HG02571 (cell line): ENCODE results near the gene PNKD.

Experiments used
- ATAC-seq: cut with Tn5 transposase; IDR thresholded peaks from one replicate; pipeline ENCODE4 v1.9.1; 2021; ENCODE audit warnings: mild to moderate bottlenecking, moderate library complexity; ENCODE audit not compliant: unreplicated experiment

The PNKD gene

DNA sequence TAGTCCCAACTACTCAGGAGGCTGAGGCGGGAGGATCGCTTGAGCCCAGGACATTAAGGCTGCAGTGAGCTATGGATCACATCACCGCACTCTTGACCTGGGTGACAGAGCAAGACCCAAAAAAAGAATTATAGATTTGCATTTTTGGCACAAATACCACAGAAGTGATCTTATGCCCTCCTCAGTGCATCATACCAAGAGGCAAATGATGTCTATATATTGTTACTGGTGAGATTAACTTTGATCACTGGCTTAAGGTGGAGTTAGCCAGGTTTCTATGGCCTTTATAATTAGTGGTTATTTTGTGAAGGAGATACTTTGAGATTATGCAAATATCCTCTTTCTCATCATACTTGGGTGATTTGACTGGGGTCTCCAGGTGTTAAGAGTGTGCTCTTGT lies 64.2 kb downstream of the PNKD start:
- ATAC-seq, result no peak

DNA sequence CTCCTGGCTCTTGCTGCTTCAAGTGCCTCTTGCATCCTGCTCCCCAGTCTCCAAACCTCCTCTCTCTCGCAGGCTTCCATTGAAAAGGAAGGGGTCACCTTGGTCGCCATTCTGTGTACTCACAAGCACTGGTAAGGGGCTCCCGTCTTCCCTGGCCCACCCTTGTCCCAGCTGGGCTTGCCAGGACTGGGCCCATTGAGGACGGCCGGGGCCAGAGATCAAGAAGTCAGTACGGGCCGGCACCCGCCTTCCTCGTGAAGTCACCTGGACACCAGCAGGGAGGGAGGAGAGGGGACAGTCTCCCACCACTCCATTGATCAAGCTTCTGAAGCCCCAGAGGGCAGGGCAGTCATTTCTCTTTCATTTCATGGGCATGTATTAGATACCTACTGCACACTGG lies 70.3 kb downstream of the PNKD start:
- ATAC-seq, result no peak

DNA sequence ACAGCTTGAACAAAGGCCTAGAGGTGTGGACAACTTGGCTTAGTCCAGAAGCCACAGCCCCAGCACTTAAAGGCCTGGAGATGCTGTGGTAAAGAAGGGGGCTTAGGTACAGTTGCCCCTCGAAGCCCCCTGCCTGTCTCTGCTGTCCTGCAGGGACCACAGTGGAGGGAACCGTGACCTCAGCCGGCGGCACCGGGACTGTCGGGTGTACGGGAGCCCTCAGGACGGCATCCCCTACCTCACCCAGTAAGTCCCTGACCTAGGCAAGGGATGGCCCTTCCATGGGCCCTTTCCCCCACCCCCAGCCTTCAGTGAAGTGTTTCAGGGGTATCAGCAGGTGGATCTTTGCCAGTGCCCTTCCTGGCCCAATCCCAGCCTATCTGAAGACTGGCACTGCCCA lies 71.1 kb downstream of the PNKD start:
- no peak for ATAC-seq

DNA sequence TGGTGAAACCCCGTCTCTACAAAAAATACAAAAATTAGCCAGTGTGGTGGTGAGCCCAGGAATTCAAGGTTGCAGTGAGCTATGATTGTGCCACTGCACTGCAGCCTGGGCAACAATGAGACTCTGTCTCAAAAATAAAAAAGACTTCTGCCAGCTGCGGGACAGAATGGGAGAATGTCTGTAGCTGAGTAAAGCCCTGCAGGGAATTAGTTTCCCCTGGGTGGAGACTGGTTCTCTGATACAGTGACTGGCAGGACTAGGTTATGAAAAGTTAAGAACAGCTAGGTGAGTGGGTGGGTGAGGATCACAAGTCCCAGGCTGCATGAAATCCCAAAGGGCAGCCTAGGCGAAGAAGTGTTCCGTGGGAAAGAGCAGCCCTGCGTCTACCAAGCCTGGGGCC lies 72.5 kb downstream of the PNKD start:
- no peak for ATAC-seq

DNA sequence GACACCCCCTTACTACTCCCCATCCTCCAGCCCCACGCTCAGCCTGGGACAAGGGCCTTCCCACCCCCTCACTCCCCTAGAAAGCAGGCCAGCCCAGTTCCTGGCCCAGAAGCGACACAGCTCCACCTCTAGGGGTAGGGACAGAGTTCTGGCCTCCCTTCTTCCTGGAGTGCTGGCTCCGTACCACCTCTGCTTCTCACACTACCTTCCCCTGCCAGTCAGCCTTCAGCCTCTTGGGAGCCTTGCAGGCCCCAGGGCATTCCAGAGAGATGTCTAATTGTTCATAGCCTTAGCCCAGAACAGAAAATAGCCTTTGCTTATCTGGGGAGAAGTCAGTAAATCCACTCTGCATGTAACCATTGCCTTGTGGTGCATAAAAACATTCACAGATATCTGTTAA lies 73.3 kb downstream of the PNKD start:
- ATAC-seq, result no peak

DNA sequence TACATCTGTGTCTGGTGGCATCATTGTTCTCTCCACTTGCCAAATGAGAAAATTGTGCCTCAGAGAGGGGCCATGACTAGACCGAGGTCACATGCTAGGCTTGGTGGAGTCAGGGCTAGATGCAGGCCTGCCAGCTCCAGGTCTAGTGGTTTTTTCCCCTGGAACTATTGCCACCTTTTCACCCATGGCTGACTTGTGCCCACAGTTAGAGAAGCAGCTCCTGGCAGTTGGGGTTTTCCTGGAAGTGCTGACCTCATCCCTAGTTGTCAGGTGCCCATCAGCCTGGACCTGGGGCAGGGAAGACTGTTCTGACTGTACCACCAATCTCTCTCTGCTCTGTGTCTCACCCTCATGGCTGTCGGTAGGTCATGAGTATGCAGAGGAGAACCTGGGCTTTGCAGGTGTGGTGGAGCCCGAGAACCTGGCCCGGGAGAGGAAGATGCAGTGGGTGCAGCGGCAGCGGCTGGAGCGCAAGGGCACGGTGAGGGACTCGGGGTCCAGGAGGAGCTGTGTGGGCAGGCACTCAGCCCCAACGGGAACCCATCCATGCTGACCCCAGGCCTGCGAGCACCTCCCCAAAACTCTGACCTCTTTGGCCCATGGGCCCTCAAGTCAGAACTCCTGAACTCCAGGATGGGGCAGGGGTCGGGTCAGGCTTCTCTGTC lies 73.9 kb downstream of the PNKD start:
- no peak for ATAC-seq

DNA sequence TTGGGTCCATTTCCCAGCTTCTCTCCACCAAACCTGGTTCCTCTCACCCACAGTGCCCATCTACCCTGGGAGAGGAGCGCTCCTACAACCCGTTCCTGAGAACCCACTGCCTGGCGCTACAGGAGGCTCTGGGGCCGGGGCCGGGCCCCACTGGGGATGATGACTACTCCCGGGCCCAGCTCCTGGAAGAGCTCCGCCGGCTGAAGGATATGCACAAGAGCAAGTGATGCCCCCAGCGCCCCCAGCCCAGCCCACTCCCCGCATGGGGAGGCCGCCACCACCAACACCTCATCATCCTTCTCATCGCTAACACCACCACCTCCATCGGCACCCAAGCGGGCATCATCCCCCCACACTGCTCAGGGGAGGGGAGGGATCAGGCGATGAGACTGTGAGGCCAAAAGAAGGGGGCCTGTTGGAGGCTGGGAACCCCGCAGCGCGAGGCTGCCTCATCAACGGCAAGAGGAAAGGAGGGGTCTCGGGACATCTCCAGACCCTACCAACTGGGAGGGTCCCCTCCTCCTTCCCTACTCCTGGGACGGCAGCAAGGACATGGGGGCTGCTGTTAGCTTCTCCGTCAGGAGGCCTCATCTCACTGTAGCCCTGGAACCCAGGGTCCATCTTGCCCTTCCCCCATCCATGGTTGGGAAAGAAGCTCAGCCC lies 74.6 kb downstream of the PNKD start:
- no peak for ATAC-seq

GRCh38 chr2:218345491-218346236 lies 75.3 kb downstream of the PNKD start:
- no peak for ATAC-seq

DNA sequence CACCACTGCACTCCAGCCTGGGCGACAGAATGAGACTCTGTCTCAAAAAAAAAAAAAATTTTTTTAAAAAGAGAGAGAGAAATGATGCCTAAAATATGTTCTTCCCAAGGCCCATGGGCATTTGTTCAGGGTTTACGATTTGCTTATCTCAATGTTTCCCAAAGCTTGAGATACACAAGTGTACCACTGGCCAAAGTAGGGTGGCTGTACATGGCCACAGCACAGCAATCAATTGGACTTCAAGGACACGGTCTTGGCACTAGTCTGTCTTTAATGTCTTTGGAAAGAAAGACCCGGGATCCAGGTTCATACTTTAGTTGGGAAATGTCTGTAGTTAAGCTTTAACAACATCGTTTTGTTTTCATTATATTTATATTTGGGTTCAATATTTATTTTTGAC lies 76.9 kb downstream of the PNKD start:
- no peak for ATAC-seq

- ATAC-seq, result no peak
These were observed 83.7 kb downstream of the PNKD start for GRCh38 chr2:218354045-218354444.

GRCh38 chr2:218354850-218355443 lies 84.6 kb downstream of the PNKD start:
- ATAC-seq, result no peak

GRCh38 chr2:218357236-218358177 lies 87.2 kb downstream of the PNKD start:
- ATAC-seq, result no peak

DNA sequence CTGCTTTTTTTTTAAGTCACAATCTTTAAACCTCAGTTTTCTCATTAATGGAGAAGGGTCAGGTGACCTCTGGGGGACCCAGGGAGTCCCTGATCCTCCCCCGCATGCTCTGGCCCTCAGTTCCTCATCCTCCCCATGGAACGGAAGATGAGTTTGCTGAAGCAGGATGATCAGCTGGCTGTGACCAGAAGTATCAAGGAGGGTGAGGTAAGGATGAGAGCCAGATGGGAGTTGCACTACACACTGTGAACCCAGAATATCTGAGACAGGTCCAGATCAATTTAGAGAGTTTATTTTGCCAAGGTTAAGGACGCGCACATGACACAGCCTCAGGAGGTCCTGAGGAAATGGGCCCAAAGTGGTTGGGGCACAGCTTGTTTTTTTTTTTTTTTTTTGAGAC lies 90.1 kb downstream of the PNKD start:
- ATAC-seq, result no peak

GRCh38 chr2:218362606-218363005 lies 92.3 kb downstream of the PNKD start:
- no peak for ATAC-seq

- ATAC-seq, result no peak
These were observed 93.4 kb downstream of the PNKD start for GRCh38 chr2:218363736-218364135.

- ATAC-seq, result no peak
These were observed 93.9 kb downstream of the PNKD start for GRCh38 chr2:218364196-218364595.

GRCh38 chr2:218366621-218367414 lies 96.5 kb downstream of the PNKD start:
- ATAC-seq, result no peak

GRCh38 chr2:218367415-218368149 lies 97.3 kb downstream of the PNKD start:
- peak; percentile 92 for ATAC-seq

DNA sequence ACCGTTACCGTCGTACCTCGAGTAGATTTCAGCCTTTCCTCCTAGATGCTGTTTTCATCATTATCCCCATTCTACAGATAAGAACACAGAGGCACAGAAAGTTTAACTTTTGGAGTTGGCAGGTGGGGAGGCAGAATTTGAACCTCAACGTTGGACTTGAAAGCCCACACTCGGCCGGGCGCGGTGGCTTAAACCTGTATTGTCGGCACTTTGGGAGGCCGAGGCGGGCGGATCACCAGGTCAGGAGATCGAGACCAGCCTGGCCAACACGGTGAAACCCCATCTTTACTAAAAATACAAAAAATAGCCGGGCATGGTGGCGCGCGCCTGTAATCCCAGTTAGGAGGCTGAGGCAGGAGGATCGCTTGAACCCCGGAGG lies 97.8 kb downstream of the PNKD start:
- ATAC-seq, result no peak
